HG02870 (cell line): ENCODE data around the gene METTL8.

Experiments used
- ATAC-seq: cut with Tn5 transposase; IDR thresholded peaks from one replicate; pipeline ENCODE4 v1.9.1; 2021; ENCODE audit warnings: mild to moderate bottlenecking, moderate library complexity; ENCODE audit not compliant: unreplicated experiment

The METTL8 gene

DNA sequence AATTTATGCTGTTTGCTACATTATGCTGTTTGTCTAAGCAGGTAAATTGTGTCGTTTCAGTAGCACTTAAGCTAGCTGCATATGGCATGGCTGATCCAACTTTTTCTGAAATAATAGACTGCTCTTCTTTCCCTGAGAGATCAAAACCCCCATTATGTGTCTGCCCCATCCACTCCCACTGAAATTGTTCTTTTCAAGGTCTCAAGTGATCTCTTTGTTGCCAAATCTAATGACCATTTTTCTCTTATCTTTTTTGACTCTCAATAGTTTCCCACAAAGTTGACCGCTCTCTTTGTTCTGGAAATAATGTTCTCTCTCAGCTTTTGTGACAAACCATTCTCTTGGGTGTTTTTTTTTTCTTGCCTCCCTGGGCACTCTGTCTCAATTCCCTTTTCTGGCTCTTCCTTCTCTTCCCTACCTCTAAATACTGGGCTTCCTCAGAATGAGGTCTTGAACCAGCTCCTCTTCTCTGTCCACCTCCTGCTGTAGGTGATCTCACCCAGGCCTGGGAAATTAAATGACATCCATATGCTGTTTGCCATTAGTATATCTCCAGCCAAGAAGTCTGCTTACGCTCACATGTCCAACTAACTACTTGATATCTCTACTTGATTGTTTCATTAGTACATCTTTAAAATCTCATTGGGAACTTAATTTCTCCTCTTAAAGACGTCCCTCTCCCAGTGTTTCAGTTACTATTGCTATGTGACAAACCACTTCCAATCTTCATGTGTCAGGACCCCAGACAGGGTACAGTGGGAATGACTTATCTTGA lies 165.7 kb downstream of the METTL8 start:
- ATAC-seq: no peak
